H9 (cell line): ENCODE data around the gene ZSCAN25. TPM values are rescaled to one million over a fixed set of nuclear protein-coding genes. Genes with fewer than 3 reads are reported as not detected.

Experiments
- DNase-seq: peaks from one replicate; pipeline ENCODE4 v3.0.0-alpha.2; 2017
- H2AFZ ChIP-seq: one replicate; pipeline ENCODE4 v1.6.1; 2013; ENCODE audit warnings: mild to moderate bottlenecking, low read length, control low read depth, moderate library complexity
- H2AK5ac ChIP-seq: 2 replicates; pipeline ENCODE4 v1.6.1; 2013; ENCODE audit warnings: low read length, control low read depth, mixed read lengths; ENCODE audit not compliant: insufficient read length
- H2BK120ac ChIP-seq: one replicate; pipeline ENCODE4 v1.6.1; 2013; ENCODE audit warnings: low read depth, mild to moderate bottlenecking, low read length, control low read depth, inconsistent platforms; ENCODE audit not compliant: poor library complexity, severe bottlenecking
- H2BK12ac ChIP-seq: 2 replicates; pipeline ENCODE4 v1.6.1; 2013; ENCODE audit warnings: low read length, control low read depth, mixed read lengths, low read depth; ENCODE audit not compliant: insufficient read length
- H2BK15ac ChIP-seq: 2 replicates; pipeline ENCODE4 v1.6.1; 2013; ENCODE audit warnings: low read depth, low read length, control low read depth
- H2BK20ac ChIP-seq: one replicate; pipeline ENCODE4 v1.6.1; 2013; ENCODE audit warnings: low read depth, mild to moderate bottlenecking, low read length, control low read depth, inconsistent platforms; ENCODE audit not compliant: poor library complexity, severe bottlenecking
- H2BK5ac ChIP-seq: 2 replicates; pipeline ENCODE4 v1.6.1; 2013; ENCODE audit warnings: low read length, control low read depth, mixed read lengths; ENCODE audit not compliant: insufficient read length
- H3K14ac ChIP-seq: 2 replicates; pipeline ENCODE4 v1.6.1; 2013; ENCODE audit warnings: low read length, control low read depth; ENCODE audit not compliant: insufficient read depth
- H3K18ac ChIP-seq: 2 replicates; pipeline ENCODE4 v1.6.1; 2013; ENCODE audit warnings: low read depth, mild to moderate bottlenecking, mixed read lengths, low read length, control low read depth; ENCODE audit not compliant: insufficient read length
- H3K23ac ChIP-seq: 2 replicates; pipeline ENCODE4 v1.6.1; 2013; ENCODE audit warnings: low read length, control low read depth, mixed read lengths, low read depth; ENCODE audit not compliant: insufficient read length
- H3K23me2 ChIP-seq: 2 replicates; pipeline ENCODE4 v1.6.1; 2013; ENCODE audit warnings: low read depth, mild to moderate bottlenecking, mixed read lengths, low read length, control low read depth; ENCODE audit not compliant: insufficient read length, poor library complexity, severe bottlenecking
- H3K27ac ChIP-seq: 2 replicates; pipeline ENCODE4 v1.5.1; 2013; ENCODE audit warnings: low read length, control low read depth, mixed read lengths, low read depth; ENCODE audit not compliant: insufficient read length
- H3K27me3 ChIP-seq: 2 replicates; pipeline ENCODE4 v1.6.1; 2013; ENCODE audit warnings: low read length, control low read depth, inconsistent platforms; ENCODE audit not compliant: insufficient read depth
- H3K4ac ChIP-seq: 2 replicates; pipeline ENCODE4 v1.6.1; 2013; ENCODE audit warnings: low read depth, mild to moderate bottlenecking, control low read depth, inconsistent platforms, low read length, moderate library complexity
- H3K4me1 ChIP-seq: 2 replicates; pipeline ENCODE4 v1.6.1; 2013; ENCODE audit warnings: low read length, control low read depth, inconsistent platforms; ENCODE audit not compliant: insufficient read depth
- H3K4me2 ChIP-seq: 2 replicates; pipeline ENCODE4 v1.6.1; 2013; ENCODE audit warnings: low read length, control low read depth, mixed read lengths; ENCODE audit not compliant: insufficient read length, insufficient read depth
- H3K56ac ChIP-seq: 2 replicates; pipeline ENCODE4 v1.6.1; 2013; ENCODE audit warnings: low read depth, mild to moderate bottlenecking, mixed read lengths, low read length, control low read depth; ENCODE audit not compliant: insufficient read length
- H3K79me1 ChIP-seq: 2 replicates; pipeline ENCODE4 v1.6.1; 2013; ENCODE audit warnings: low read depth, mild to moderate bottlenecking, moderate library complexity, low read length, control low read depth, inconsistent platforms; ENCODE audit not compliant: insufficient read depth, poor library complexity, severe bottlenecking
- H3K79me2 ChIP-seq: 2 replicates; pipeline ENCODE4 v1.6.1; 2013; ENCODE audit warnings: low read length, control low read depth, inconsistent platforms; ENCODE audit not compliant: insufficient read depth
- H3K9ac ChIP-seq: 2 replicates; pipeline ENCODE4 v1.6.1; 2013; ENCODE audit warnings: low read length, control low read depth, mixed read lengths; ENCODE audit not compliant: insufficient read length; ENCODE audit errors: extremely low read depth
- H3K9me3 ChIP-seq: one replicate; pipeline ENCODE4 v1.6.1; 2013; ENCODE audit warnings: low read depth, low read length, inconsistent platforms; ENCODE audit not compliant: control insufficient read depth
- H3T11ph ChIP-seq: one replicate; pipeline ENCODE4 v1.6.1; 2013; ENCODE audit warnings: mild to moderate bottlenecking, low read length, control low read depth, inconsistent platforms
- H4K20me1 ChIP-seq: one replicate; pipeline ENCODE4 v1.6.1; 2013; ENCODE audit not compliant: control insufficient read depth, insufficient read length, insufficient read depth
- H4K5ac ChIP-seq: 2 replicates; pipeline ENCODE4 v1.6.1; 2013; ENCODE audit warnings: low read depth, mild to moderate bottlenecking, mixed read lengths, low read length, control low read depth; ENCODE audit not compliant: insufficient read length
- H4K8ac ChIP-seq: replicated peaks from 2 replicates; pipeline ENCODE4 v1.6.1; 2013; ENCODE audit warnings: low read length, control low read depth, mixed read lengths, low read depth; ENCODE audit not compliant: insufficient read length
- H4K91ac ChIP-seq: 2 replicates; pipeline ENCODE4 v1.6.1; 2013; ENCODE audit warnings: low read depth, mild to moderate bottlenecking, moderate library complexity, mixed read lengths, low read length, control low read depth; ENCODE audit not compliant: insufficient read length
- H3K27ac Mint-ChIP-seq, 3 experiments: 2 replicates in 2 of 3; 3 replicates in 1 of 3; pipeline ENCODE4 v1.8.0; 2020 to 2021; ENCODE audit warnings: mixed read lengths in 3 of 3, mild to moderate bottlenecking in 1 of 3, moderate library complexity in 1 of 3
- H3K27me3 Mint-ChIP-seq: 2 replicates; pipeline ENCODE4 v1.8.0; 2021; ENCODE audit warnings: low read depth, mild to moderate bottlenecking, moderate library complexity, mixed read lengths
- H3K36me3 Mint-ChIP-seq, 3 experiments: 2 replicates in 2 of 3; 3 replicates in 1 of 3; pipeline ENCODE4 v1.8.0; 2020 to 2021; ENCODE audit warnings: low read depth in 3 of 3, mixed read lengths in 3 of 3; ENCODE audit not compliant: insufficient read depth in 1 of 3
- H3K4me1 Mint-ChIP-seq, 2 experiments: 2 replicates each; pipeline ENCODE4 v1.8.0; 2020; ENCODE audit warnings: mixed read lengths in 2 of 2
- H3K4me3 Mint-ChIP-seq, 2 experiments: 2 replicates in 1 of 2; 3 replicates in 1 of 2; pipeline ENCODE4 v1.8.0; 2020 to 2021; ENCODE audit warnings: mild to moderate bottlenecking in 2 of 2, mixed read lengths in 2 of 2, moderate library complexity in 1 of 2
- H3K9me3 Mint-ChIP-seq, 2 experiments: 2 replicates in 1 of 2; 3 replicates in 1 of 2; pipeline ENCODE4 v1.8.0; 2020; ENCODE audit warnings: mild to moderate bottlenecking in 2 of 2, mixed read lengths in 2 of 2, moderate library complexity in 1 of 2
- WGBS: extraction: QIAGEN DNeasy Blood & Tissue Kit; methylation state at CpG from one replicate; pipeline ENCODE4 v1.1.7; 2013; ENCODE audit warnings: missing lambda C conversion rate, low lambda C conversion rate, mixed read lengths; ENCODE audit not compliant: insufficient read length; ENCODE audit errors: extremely low coverage; 5-methylcytosine and 5-hydroxymethylcytosine counted together
- total RNA-seq: library from RNA; stranded (reverse); gene quantifications from 2 replicates; pipeline ENCODE4 v1.2.1, GENCODE V29; 2021
- TF ChIP-seq, protein P1 (sequence below): fragments of 200-600 bp; sonication (generic); conservative IDR thresholded peaks from 3 replicates; pipeline ENCODE4 v1.8.0; 2021; ENCODE audit warnings: antibody characterized with exemption, mild to moderate bottlenecking

Gene ZSCAN25
- total RNA-seq, 1 experiment from 2014 or later = 21.3 TPM

DNA sequence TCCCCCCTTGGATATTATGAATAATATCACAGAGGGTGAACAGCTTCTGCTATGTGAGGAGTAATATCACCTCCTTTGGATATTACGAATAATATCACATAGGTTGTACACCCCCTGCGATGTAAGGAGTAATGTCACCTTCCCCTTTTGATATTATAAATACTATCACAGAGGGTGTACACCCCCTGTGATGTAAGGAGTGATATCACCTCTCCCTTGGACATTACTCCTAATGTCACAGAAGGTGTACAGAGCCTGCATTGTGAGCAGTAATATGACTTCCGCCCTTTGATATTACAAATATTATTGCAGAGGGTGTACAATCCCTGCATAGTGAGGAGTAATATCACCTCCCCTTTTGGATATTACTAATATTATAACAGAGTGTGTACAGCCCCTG lies 27.9 kb upstream of the ZSCAN25 start:
- no peaks in the 10 kb centered on the region for H3K36me3 Mint-ChIP-seq
- no peak overlapping the region for H3T11ph ChIP-seq

More for the DNA sequence above, 27.9 kb upstream of the ZSCAN25 start:
- WGBS = no CpG with 5 or more reads among the region's 3 CpGs
- TF ChIP-seq, protein P1, sequence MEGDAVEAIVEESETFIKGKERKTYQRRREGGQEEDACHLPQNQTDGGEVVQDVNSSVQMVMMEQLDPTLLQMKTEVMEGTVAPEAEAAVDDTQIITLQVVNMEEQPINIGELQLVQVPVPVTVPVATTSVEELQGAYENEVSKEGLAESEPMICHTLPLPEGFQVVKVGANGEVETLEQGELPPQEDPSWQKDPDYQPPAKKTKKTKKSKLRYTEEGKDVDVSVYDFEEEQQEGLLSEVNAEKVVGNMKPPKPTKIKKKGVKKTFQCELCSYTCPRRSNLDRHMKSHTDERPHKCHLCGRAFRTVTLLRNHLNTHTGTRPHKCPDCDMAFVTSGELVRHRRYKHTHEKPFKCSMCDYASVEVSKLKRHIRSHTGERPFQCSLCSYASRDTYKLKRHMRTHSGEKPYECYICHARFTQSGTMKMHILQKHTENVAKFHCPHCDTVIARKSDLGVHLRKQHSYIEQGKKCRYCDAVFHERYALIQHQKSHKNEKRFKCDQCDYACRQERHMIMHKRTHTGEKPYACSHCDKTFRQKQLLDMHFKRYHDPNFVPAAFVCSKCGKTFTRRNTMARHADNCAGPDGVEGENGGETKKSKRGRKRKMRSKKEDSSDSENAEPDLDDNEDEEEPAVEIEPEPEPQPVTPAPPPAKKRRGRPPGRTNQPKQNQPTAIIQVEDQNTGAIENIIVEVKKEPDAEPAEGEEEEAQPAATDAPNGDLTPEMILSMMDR = no peak
- H3K56ac ChIP-seq = no peak overlapping the region
- no peak overlapping the region for H2BK15ac ChIP-seq
- H2BK20ac ChIP-seq = no peak overlapping the region
- H3K4ac ChIP-seq = no peak overlapping the region
- no peak overlapping the region for H4K5ac ChIP-seq
- no peak overlapping the region for H2AK5ac ChIP-seq
- H2BK12ac ChIP-seq = no peak overlapping the region
- no peak for DNase-seq
- H3K14ac ChIP-seq = no peak overlapping the region
- Mint-ChIP-seq H3K27me3 (no peaks in the 10 kb centered on the region; the same call in 1 of the 2 replicates), H3K4me3 (no peak overlapping the region), H3K9me3 (no peaks in the 10 kb centered on the region; a peak in 1 of 5 replicates), H3K27ac (no peak overlapping the region), H3K4me1 (no peaks in the 10 kb centered on the region)
- H3K18ac ChIP-seq = no peak overlapping the region
- H4K91ac ChIP-seq = no peak overlapping the region
- H3K23me2 ChIP-seq = no peaks in the 10 kb centered on the region
- no peak overlapping the region for H4K8ac ChIP-seq
- H3K27ac ChIP-seq = no peak overlapping the region
- H3K4me2 ChIP-seq = no peak overlapping the region
- H4K20me1 ChIP-seq = no peaks in the 10 kb centered on the region
- H3K4me1 ChIP-seq = no peaks in the 10 kb centered on the region
- no peaks in the 10 kb centered on the region for H3K79me2 ChIP-seq
- H3K27me3 ChIP-seq = no peaks in the 10 kb centered on the region
- no peak overlapping the region for H3K23ac ChIP-seq
- no peak overlapping the region for H2BK5ac ChIP-seq
- no peaks in the 10 kb centered on the region for H3K9me3 ChIP-seq
- no peaks in the 10 kb centered on the region for H3K79me1 ChIP-seq
- no peak overlapping the region for H2AFZ ChIP-seq
- no peak overlapping the region for H2BK120ac ChIP-seq
- no peak overlapping the region for H3K9ac ChIP-seq
